ENCODE results near the gene SSU72.
A peak's percentile ranks its signal among the peaks of the same experiment; 100 is the strongest.
"Not testable (repeated sequence)": the region's sequence is repeated elsewhere in the genome, so short reads cannot be mapped to it uniquely, and the experiment has no call there.

Gene SSU72

GRCh38 chr1:1534401-1535154 is 40.1 kb downstream of the SSU72 start:
- Histone ChIP-seq H3K27me3 (ENCODE audit: insufficient read depth, poor library complexity, severe bottlenecking) (no peaks in the 10 kb centered on the region), H3K4me3 (replicated peaks; ENCODE audit: insufficient read depth, low read length) (no peak overlapping the region), H3K27ac (replicated peaks) (no peak overlapping the region)
- no peak for DNase-seq (ENCODE audit: low read depth in 1 of 2, low spot score in 1 of 2)
- TF ChIP-seq POLR2AphosphoS5 (IDR thresholded peaks at IDR 0.05; ENCODE audit: low read depth) (0 out of 2 replicates have a peak, but pooled peaks have one; percentile 12), SPI1 (IDR thresholded peaks at IDR 0.05; ENCODE audit: borderline replicate concordance, low read depth) (no peak), GABPA (IDR thresholded peaks at IDR 0.05; ENCODE audit: low read depth) (no peak)

GRCh38 chr1:1533894-1534291 is 40.8 kb downstream of the SSU72 start:
- H3K4me3 ChIP-seq (replicated peaks; ENCODE audit: insufficient read depth, low read length); H3K27me3 ChIP-seq (ENCODE audit: insufficient read depth, poor library complexity, severe bottlenecking); H3K27ac ChIP-seq (replicated peaks); DNase-seq (ENCODE audit: low read depth in 1 of 2, low spot score in 1 of 2): not testable (repeated sequence)

GRCh38 chr1:1533176-1533893 is 41.3 kb downstream of the SSU72 start:
- DNase-seq (ENCODE audit: low read depth in 1 of 2, low spot score in 1 of 2); H3K4me3 ChIP-seq (replicated peaks; ENCODE audit: insufficient read depth, low read length); H3K27ac ChIP-seq (replicated peaks); H3K27me3 ChIP-seq (ENCODE audit: insufficient read depth, poor library complexity, severe bottlenecking): not testable (repeated sequence)

GRCh38 chr1:1531947-1532346 is 42.7 kb downstream of the SSU72 start:
- Histone ChIP-seq H3K4me3 (replicated peaks; ENCODE audit: insufficient read depth, low read length) (no peak overlapping the region), H3K27ac (replicated peaks) (no peak overlapping the region), H3K27me3 (ENCODE audit: insufficient read depth, poor library complexity, severe bottlenecking) (no peaks in the 10 kb centered on the region)
- TF ChIP-seq REST (IDR thresholded peaks at IDR 0.05; ENCODE audit: insufficient replicate concordance, low read depth) (no peak), SPI1 (IDR thresholded peaks at IDR 0.05; ENCODE audit: borderline replicate concordance, low read depth) (no peak), CTCF (IDR thresholded peaks at IDR 0.05; ENCODE audit: insufficient read depth, low read length) (no peak), GABPA (IDR thresholded peaks at IDR 0.05; ENCODE audit: low read depth) (no peak), POLR2AphosphoS5 (IDR thresholded peaks at IDR 0.05; ENCODE audit: low read depth) (no peak)
- no peak for DNase-seq (ENCODE audit: low read depth in 1 of 2, low spot score in 1 of 2)

- no peak for DNase-seq (ENCODE audit: low read depth in 1 of 2, low spot score in 1 of 2)
- Histone ChIP-seq H3K27ac (replicated peaks) (no peak overlapping the region), H3K27me3 (ENCODE audit: insufficient read depth, poor library complexity, severe bottlenecking) (no peaks in the 10 kb centered on the region), H3K4me3 (replicated peaks; ENCODE audit: insufficient read depth, low read length) (no peak overlapping the region)
- TF ChIP-seq POLR2AphosphoS5 (IDR thresholded peaks at IDR 0.05; ENCODE audit: low read depth) (no peak), REST (IDR thresholded peaks at IDR 0.05; ENCODE audit: insufficient replicate concordance, low read depth) (no peak), SPI1 (IDR thresholded peaks at IDR 0.05; ENCODE audit: borderline replicate concordance, low read depth) (no peak), CTCF (IDR thresholded peaks at IDR 0.05; ENCODE audit: insufficient read depth, low read length) (no peak), GABPA (IDR thresholded peaks at IDR 0.05; ENCODE audit: low read depth) (no peak)
These were observed 44.7 kb downstream of the SSU72 start for GRCh38 chr1:1529936-1530335.
